Body of pancreas (tissue), 4 donors: ENCODE results near the gene ZBTB14. TPM values are rescaled to one million over a fixed set of nuclear protein-coding genes. Genes with fewer than 3 reads are reported as not detected.
A peak's percentile ranks its signal among the peaks of the same experiment; 100 is the strongest.

Experiments used
- ATAC-seq: fragments of 150-250 bp; one replicate; pipeline ENCODE4 v1.9.1; 2016
- DNase-seq, 4 donors: peaks; one replicate each; pipeline ENCODE4 v3.0.0-alpha.2; 2019
- H3K27ac ChIP-seq, 4 donors: fragments of 200-600 bp; sonication (generic); 1 replicate in 3 of 4; 2 replicates in 1 of 4; pipeline versions ENCODE4 v1.5.1 to v1.6.1; 2016 to 2019; ENCODE audit warnings: mild to moderate bottlenecking in 1 of 4, mixed read lengths in 1 of 4, moderate library complexity in 1 of 4
- H3K27me3 ChIP-seq, 2 donors: fragments of 200-600 bp; sonication (generic); one replicate each; pipeline ENCODE4 v1.6.0; 2016; ENCODE audit warnings: mild to moderate bottlenecking in 1 of 2
- H3K36me3 ChIP-seq, 2 donors: fragments of 200-600 bp; sonication (generic); replicated peaks in 1 of 2; 2 replicates each; pipeline ENCODE4 v1.5.1; 2016; ENCODE audit warnings: low read depth in 2 of 2; ENCODE audit not compliant: insufficient read depth in 1 of 2
- H3K4me1 ChIP-seq: fragments of 200-600 bp; sonication (generic); one replicate; pipeline ENCODE4 v1.6.0; 2016
- H3K4me3 ChIP-seq, 2 donors: fragments of 200-600 bp; sonication (generic); 1 replicate in 1 of 2; 2 replicates in 1 of 2; pipeline ENCODE4 v1.5.1; 2016 to 2019
- H3K9me3 ChIP-seq, 3 donors: fragments of 200-600 bp; sonication (generic); 1 replicate in 2 of 3; 2 replicates in 1 of 3; pipeline ENCODE4 v1.5.1; 2016
- POLR2A ChIP-seq, 3 donors: fragments of 450-650 bp; IDR thresholded peaks; one replicate each; pipeline ENCODE4 v1.6.1; 2016; ENCODE audit warnings: antibody characterized with exemption in 3 of 3, mild to moderate bottlenecking in 2 of 3
- WGBS, 2 donors: methylation state at CpG; one replicate each; pipeline ENCODE4 v1.1.5; 2017; 5-methylcytosine and 5-hydroxymethylcytosine counted together
- intact Hi-C: fragments of 100-400 bp; cut with DNase I; formaldehyde crosslinking; loops from one replicate; pipeline ENCODE4 v1.15.1; 2023
- total RNA-seq, 2 donors: library from RNA; depleted of rRNA; stranded (reverse); fragments of >200 nt; gene quantifications; one replicate each; pipeline ENCODE4 v1.1.0, GENCODE V29; 2016
- TF ChIP-seq, protein P1 (sequence below), 7 experiments: fragments of 450-650 bp in 4 of 7; fragments of 200-600 bp in 3 of 7; sonication (generic) in 3 of 7; IDR thresholded peaks; one replicate each; pipeline ENCODE4 v1.5.1; 2016 to 2019; ENCODE audit warnings: antibody characterized with exemption in 7 of 7

ZBTB14 gene, protein sequence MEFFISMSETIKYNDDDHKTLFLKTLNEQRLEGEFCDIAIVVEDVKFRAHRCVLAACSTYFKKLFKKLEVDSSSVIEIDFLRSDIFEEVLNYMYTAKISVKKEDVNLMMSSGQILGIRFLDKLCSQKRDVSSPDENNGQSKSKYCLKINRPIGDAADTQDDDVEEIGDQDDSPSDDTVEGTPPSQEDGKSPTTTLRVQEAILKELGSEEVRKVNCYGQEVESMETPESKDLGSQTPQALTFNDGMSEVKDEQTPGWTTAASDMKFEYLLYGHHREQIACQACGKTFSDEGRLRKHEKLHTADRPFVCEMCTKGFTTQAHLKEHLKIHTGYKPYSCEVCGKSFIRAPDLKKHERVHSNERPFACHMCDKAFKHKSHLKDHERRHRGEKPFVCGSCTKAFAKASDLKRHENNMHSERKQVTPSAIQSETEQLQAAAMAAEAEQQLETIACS
- total RNA-seq, result 10 to 100 TPM; 12.2 to 15.6 TPM

DNA sequence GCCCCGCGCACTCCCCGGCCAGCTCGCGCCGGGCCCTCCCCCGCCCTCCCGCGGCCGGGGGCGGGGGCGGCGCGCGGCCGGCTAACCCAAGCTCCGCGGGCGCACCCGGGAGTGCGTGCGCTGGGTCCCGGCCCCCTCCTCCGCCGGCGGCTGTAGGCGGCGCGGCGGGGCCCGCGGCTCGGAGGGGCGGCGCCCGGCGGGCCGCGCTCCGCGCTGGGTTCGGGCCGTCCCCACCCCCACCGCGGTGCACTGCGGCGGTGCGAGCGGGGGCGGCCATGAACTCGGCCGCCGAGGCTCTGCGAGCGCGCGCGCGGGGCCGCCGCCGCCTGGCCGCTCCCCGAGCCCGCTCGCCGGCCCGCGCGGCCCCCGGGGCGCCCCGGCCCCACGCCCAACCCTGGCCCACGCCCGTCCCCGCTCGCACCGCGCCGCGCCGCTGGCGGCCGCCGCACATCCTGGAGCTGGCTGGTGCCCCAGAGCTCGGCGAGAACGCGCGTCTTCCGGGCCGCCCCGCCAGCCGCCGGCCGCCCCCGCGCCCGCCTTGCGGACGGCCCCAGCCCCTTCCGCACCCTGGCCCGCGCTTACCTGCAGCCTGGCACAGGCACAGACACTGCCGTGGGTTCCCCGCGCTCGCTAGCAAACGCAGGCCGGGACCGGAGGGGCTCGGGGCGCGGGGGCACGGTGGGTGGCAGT lies at the start of gene ZBTB14:
TSS of gene ZBTB14 (minus strand) at position 496 of the 690 bp plus-strand sequence. CDS start 2,480 bp downstream, outside the sequence.
- Histone ChIP-seq H3K9me3 (no peaks in the 10 kb centered on the region), H3K4me3 (peak within 1 kb of the TSS; percentile 55 to 81), H3K27ac (peak within 1 kb of the TSS; percentile 96 to 99 (median 98)), H3K27me3 (no peaks in the 10 kb centered on the region), H3K4me1 (peaks cover 21% of the 10 kb centered on the region), H3K36me3 (peaks cover 0 to 11% of the 10 kb centered on the region in 2 donors)
- TF ChIP-seq POLR2A (IDR thresholded peaks at IDR 0.05), result no peak
- TF ChIP-seq, protein P1, sequence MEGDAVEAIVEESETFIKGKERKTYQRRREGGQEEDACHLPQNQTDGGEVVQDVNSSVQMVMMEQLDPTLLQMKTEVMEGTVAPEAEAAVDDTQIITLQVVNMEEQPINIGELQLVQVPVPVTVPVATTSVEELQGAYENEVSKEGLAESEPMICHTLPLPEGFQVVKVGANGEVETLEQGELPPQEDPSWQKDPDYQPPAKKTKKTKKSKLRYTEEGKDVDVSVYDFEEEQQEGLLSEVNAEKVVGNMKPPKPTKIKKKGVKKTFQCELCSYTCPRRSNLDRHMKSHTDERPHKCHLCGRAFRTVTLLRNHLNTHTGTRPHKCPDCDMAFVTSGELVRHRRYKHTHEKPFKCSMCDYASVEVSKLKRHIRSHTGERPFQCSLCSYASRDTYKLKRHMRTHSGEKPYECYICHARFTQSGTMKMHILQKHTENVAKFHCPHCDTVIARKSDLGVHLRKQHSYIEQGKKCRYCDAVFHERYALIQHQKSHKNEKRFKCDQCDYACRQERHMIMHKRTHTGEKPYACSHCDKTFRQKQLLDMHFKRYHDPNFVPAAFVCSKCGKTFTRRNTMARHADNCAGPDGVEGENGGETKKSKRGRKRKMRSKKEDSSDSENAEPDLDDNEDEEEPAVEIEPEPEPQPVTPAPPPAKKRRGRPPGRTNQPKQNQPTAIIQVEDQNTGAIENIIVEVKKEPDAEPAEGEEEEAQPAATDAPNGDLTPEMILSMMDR (IDR thresholded peaks at IDR 0.05), result peak in 1 of 7 experiments; percentile 17
- ATAC-seq (peak; percentile 70), DNase-seq (peak; percentile 73 to 84 (median 76))
- 1% methylated on average over 80 of the region's 116 CpGs; no CpG with 5 or more reads in 1 of the 2 donors for WGBS, 2 donors
- intact Hi-C loops, result no loop called here

DNA sequence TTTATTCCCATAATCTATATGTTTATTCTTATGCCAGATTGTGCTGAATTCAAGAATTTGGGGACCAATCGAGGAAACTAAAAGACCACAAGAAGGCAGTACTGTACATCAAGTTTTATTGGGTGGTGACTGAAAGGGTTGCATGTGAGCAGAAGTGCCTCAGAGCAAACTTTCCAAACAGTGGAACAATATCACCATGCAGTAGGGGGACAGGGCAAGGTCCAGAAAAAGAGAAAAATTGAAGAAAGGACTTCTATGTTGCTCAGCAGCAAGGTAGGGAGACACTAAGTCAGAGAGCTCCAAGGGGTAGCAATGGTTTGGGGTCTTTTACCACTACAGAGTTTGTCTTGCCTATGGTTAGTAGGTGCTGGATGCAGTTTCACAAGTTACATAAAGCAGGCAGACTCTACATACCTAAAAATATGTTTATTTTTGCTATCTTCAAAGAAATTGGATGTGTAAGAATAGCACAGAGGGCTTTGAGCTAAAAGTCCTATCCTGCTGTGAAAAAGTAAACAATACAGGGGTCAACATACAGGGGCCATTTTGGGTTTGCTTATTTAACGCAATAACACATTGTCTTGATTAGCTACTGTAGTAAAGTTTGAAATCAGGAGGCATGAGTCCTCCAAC lies 43.8 kb upstream of the ZBTB14 start:
- Histone ChIP-seq H3K36me3 (no peaks in the 10 kb centered on the region), H3K4me3 (no peak overlapping the region), H3K9me3 (no peaks in the 10 kb centered on the region), H3K27ac (no peak overlapping the region), H3K27me3 (no peaks in the 10 kb centered on the region), H3K4me1 (no peaks in the 10 kb centered on the region)
- intact Hi-C loops, result no loop called here
- TF ChIP-seq, protein P1 (IDR thresholded peaks at IDR 0.05), result no peak
- TF ChIP-seq POLR2A (IDR thresholded peaks at IDR 0.05), result no peak
- ATAC-seq (no peak), DNase-seq (no peak)
- 65 to 69% methylated on average over 2 of the region's 2 CpGs for WGBS, 2 donors

DNA sequence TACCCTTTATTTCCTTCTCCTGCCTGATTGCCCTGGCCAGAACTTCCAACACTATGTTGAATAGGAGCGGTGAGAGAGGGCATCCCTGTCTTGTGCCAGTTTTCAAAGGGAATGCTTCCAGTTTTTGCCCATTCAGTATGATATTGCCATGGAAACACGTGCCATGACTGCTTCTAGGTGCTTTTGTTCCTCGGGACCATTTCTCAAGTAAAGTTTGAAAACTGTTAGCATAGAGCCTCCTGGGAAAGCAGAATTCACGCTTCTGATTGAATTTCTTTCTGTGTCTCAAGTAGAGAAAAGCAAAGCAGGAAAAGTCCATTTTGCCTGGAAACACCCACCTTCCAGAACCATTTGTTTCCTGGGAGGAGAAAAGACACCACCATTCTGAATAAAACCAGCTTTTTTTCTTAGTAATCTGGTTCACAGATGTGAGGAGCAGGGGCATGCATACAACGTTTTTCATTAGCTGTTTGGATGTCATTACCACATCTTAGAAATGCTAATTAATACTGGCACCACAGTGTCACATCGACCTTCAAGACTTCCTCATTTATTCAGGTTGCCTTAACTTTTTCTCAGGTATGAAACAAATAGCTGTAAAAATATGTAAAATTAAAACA lies 39.0 kb upstream of the ZBTB14 start:
- no peaks in the 10 kb centered on the region for H3K4me1 ChIP-seq
- no peaks in the 10 kb centered on the region for H3K9me3 ChIP-seq
- H3K36me3 ChIP-seq, result no peaks in the 10 kb centered on the region
- H3K4me3 ChIP-seq, result no peak overlapping the region
- TF ChIP-seq, protein P1 (IDR thresholded peaks at IDR 0.05), result no peak
- no peak for TF ChIP-seq POLR2A (IDR thresholded peaks at IDR 0.05)
- DNase-seq (no peak), ATAC-seq (no peak)
- intact Hi-C loops, result no loop called here
- no peak overlapping the region for H3K27ac ChIP-seq
- no peaks in the 10 kb centered on the region for H3K27me3 ChIP-seq
- 25 to 31% methylated on average over 5 to 6 of the region's 6 CpGs for WGBS, 2 donors

DNA sequence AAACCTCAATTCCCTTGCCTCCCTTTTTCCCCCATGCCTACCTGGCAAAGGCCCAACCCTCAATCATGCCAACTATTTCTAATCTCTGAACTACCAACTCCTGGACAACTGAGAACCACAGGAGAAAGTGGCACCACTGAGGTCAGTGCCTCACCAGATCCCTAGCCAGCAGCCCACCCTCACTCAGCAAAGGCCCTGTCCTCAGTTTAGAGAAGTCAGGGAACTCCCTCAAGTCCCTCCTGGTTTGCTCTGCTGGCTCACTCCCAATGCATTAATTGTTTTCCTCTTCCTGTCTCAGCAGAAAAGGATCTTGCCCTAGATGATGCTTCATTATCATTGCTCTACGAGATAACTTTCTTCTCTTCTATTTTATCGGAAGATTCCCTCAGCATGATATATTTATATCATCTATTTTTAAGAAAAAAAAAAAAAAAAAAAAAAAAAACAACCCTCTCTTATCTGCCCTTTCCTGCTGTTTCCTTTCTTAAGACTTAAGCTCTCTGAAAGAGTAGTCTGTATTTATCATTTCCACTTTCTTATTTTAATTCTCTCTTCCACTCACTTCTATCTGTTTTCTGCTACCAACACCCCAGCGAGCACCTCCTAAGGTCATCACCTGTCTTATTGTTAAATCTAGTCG lies 22.7 kb upstream of the ZBTB14 start:
- no peak for TF ChIP-seq POLR2A (IDR thresholded peaks at IDR 0.05)
- TF ChIP-seq, protein P1 (IDR thresholded peaks at IDR 0.05), result no peak
- 55 to 69% methylated on average over 4 of the region's 4 CpGs for WGBS, 2 donors
- Histone ChIP-seq H3K36me3 (no peaks in the 10 kb centered on the region), H3K9me3 (no peaks in the 10 kb centered on the region), H3K27ac (no peak overlapping the region), H3K4me3 (no peak overlapping the region), H3K27me3 (no peaks in the 10 kb centered on the region), H3K4me1 (no peaks in the 10 kb centered on the region)
- no peak for DNase-seq
- no peak for ATAC-seq
- intact Hi-C loops, result no loop called here
